Putamen (tissue), 1 donor: ENCODE results near the gene ALPG.

Experiments used
- DNase-seq: peaks from one replicate; pipeline ENCODE4 v3.0.0-alpha.2; 2016; ENCODE audit warnings: low spot score

The ALPG gene

DNA sequence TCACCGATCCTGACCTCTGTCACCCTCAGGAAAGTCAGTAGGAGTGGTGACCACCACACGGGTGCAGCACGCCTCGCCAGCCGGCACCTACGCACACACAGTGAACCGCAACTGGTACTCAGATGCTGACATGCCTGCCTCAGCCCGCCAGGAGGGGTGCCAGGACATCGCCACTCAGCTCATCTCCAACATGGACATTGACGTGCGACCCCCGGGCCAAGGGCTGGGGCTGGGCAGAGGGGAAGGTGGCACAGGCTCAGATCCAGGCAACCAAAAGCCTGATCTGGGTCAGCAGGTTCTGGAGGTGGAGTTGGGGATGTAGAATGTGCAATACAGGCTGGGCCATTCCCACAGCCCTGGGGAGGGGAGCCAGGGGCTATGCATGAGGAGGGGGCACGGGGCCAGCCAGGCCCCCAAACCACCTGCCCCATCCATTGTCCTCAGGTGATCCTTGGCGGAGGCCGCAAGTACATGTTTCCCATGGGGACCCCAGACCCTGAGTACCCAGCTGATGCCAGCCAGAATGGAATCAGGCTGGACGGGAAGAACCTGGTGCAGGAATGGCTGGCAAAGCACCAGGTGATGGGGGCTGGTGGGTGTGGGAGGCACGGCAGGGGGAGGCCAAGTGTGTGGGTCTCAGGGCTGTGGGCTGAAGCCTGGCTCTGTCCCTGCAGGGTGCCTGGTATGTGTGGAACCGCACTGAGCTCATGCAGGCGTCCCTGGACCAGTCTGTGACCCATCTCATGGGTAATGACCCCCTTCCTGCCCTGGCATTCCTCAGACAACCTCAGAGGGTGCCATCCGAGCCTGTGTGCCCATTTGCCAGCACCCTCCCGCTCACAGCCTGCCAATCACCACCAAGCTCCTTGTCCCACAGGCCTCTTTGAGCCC is 50.7 kb downstream of the ALPG start:
- DNase-seq = no peak

DNA sequence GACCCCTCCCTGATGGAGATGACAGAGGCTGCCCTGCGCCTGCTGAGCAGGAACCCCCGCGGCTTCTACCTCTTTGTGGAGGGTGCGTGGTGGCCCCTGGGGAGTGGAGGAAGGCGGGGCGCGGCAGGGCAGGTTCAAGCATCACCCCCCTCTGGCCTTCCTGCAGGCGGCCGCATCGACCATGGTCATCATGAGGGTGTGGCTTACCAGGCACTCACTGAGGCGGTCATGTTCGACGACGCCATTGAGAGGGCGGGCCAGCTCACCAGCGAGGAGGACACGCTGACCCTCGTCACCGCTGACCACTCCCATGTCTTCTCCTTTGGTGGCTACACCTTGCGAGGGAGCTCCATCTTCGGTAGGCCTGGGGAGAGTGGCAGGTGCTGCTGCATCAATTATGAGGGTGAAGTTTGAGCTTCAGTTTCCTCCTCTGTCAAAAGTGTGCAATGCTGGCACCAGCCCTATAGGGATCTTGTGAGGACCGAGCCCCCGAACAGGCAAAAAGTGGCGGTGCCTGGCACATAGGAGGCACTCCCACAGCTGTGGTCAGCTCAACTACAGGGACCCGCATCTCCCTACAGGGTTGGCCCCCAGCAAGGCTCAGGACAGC is 51.5 kb downstream of the ALPG start:
- DNase-seq = no peak

DNA sequence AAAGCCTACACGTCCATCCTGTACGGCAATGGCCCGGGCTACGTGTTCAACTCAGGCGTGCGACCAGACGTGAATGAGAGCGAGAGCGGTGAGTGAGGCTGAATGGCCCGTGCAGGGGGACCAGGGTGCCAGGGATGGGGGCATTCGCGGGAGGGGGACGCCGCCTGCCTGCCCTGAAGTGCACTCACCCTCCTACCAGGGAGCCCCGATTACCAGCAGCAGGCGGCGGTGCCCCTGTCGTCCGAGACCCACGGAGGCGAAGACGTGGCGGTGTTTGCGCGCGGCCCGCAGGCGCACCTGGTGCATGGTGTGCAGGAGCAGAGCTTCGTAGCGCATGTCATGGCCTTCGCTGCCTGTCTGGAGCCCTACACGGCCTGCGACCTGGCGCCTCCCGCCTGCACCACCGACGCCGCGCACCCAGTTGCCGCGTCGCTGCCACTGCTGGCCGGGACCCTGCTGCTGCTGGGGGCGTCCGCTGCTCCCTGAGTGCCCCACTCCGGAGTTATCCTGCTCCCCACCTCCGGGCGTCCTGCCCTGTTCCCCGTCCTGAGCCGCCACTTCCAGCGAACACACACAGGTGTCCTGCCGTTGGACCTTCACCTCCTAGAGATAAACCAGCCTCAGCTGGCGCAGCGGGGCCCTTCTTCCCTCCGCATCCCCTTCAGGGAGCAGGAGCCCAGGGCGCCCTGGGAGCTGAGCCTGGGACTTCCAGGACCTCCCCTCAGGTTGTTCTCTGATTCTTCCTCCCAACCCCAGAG is 52.2 kb downstream of the ALPG start:
- no peak for DNase-seq

DNA sequence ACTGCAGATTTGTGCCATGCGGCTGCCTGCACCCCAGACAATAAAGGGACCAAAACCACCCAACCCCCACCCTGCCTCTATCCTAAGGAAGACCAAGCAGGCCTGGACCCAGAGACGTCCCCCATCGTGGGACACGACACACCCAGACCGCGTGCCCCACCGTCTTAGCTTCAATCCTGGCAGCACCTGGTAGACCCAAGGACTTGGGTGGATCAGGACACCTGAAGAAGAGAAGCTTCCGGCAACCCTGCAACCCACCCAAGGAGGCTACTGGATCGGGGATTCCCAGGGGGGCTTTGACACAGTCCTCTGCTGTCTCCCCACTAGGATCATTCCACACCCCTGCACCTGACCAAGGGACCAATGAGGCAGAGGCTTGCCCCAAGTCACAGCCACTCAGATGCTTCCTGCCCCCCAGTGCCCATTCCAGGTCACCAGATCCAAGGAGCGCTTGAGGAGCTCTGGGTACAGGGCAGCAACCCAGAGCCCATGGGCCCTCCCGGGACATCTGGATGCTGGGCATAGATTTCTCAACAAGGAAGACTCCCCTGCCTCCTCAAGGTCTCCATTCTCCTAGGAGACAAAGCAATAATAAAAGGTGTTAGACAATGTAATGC is 52.9 kb downstream of the ALPG start:
- no peak for DNase-seq

DNA sequence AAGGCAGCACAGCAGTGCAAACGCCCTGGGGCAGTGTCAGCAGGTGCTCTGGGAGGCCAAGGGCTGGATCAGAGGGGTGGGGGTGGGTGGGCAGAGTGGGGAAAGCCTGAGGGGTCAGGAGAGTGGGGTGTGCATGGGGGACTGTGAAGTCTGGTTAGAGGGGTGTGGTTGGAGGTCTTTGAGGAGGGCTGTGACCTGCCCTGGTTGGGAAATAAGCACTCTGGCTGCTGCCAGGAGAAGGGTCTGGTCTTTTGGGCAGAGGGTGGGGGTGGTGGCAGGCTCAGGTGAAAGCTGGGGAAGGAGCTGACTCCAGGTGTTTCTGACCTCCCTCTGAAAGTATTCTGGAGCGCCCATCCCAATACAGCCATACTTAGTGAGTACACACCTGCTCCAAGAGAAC is 53.5 kb downstream of the ALPG start:
- no peak for DNase-seq
